Hepatocyte (in vitro differentiated cells): ENCODE measurements around the gene FXR1.

Experiments used
- CTCF ChIP-seq: fragments of 200-600 bp; sonication (generic); IDR thresholded peaks from 2 replicates; pipeline ENCODE4 v1.5.1; 2016; ENCODE audit warnings: antibody characterized with exemption, mild to moderate bottlenecking; ENCODE audit not compliant: poor library complexity
- EZH2 ChIP-seq: fragments of 200-600 bp; sonication (generic); IDR thresholded peaks from 2 replicates; pipeline ENCODE4 v1.6.1; 2016; ENCODE audit warnings: antibody characterized with exemption, mild to moderate bottlenecking, borderline replicate concordance
- EZH2phosphoT487 ChIP-seq: fragments of 200-600 bp; sonication (generic); IDR thresholded peaks from one replicate; pipeline ENCODE4 v1.6.1; 2018; ENCODE audit warnings: antibody characterized with exemption, mild to moderate bottlenecking, low read depth, moderate library complexity; ENCODE audit not compliant: unreplicated experiment, severe bottlenecking

DNA sequence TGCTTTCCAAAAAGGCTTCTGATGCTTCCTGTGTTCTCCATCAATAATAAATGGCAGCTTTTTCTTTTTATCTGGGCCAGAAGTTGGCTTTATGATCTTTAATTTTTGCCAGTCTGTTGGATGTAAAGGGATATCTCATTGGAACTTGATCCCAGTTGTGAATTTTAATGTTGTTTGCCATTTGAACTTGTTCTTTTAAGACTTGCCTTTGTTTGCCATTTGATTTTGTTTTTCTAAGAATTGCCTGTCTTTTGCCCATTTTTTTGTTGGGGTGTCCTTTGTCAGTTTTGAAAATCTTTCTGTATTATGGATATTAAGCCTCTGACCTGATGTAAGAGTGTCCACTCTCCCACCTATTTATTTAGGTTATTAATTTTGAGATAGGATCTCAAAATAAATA lies 9.8 kb downstream of the FXR1 start:
- no peak for TF ChIP-seq EZH2
- TF ChIP-seq CTCF, result no peak
- TF ChIP-seq EZH2phosphoT487, result no peak
